ENCODE measurements around the gene BMP5.

DNA sequence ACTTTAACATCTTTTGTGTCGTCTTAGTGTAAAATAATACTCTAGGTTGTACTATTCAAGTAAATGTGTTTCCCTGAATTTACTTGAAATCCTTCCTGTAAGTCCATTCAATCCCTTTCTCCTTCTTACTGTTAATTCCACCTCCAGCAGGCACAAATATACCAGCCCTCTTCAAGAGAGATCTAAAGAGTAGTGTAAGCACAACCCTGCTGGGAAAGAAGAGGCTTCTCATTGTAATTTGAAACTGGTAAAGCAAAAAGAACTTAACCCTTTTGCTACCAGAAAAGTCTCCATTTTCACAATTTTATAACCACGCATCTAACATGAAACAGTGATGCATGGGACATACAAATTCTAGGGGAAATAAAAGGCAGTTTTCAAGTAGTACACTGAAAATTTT, at the start of gene BMP5:
- TF ChIP-seq, protein P1, sequence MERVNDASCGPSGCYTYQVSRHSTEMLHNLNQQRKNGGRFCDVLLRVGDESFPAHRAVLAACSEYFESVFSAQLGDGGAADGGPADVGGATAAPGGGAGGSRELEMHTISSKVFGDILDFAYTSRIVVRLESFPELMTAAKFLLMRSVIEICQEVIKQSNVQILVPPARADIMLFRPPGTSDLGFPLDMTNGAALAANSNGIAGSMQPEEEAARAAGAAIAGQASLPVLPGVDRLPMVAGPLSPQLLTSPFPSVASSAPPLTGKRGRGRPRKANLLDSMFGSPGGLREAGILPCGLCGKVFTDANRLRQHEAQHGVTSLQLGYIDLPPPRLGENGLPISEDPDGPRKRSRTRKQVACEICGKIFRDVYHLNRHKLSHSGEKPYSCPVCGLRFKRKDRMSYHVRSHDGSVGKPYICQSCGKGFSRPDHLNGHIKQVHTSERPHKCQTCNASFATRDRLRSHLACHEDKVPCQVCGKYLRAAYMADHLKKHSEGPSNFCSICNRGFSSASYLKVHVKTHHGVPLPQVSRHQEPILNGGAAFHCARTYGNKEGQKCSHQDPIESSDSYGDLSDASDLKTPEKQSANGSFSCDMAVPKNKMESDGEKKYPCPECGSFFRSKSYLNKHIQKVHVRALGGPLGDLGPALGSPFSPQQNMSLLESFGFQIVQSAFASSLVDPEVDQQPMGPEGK (CRISPR knock-in tag; IDR thresholded peaks at IDR 0.05; ENCODE audit: borderline replicate concordance), result no peak
- TF ChIP-seq ZNF70 (CRISPR knock-in tag; IDR thresholded peaks at IDR 0.05) (no peak), ESRRG (CRISPR knock-in tag; IDR thresholded peaks at IDR 0.05) (no peak), RARB (CRISPR knock-in tag; IDR thresholded peaks at IDR 0.05) (no peak), CREB5 (CRISPR knock-in tag; IDR thresholded peaks at IDR 0.05; ENCODE audit: low read depth) (no peak), ZNF565 (CRISPR knock-in tag; conservative IDR thresholded peaks at IDR 0.05; ENCODE audit: low read depth) (no peak), ZFP30 (CRISPR knock-in tag; IDR thresholded peaks at IDR 0.05) (no peak), CSRNP3 (CRISPR knock-in tag; IDR thresholded peaks at IDR 0.05) (no peak), PPARA (CRISPR knock-in tag; IDR thresholded peaks at IDR 0.05; ENCODE audit: borderline replicate concordance) (no peak), ARNTL (CRISPR knock-in tag; IDR thresholded peaks at IDR 0.05; ENCODE audit: borderline replicate concordance, low read depth) (no peak), CSDC2 (CRISPR knock-in tag; IDR thresholded peaks at IDR 0.05) (no peak)

Data from SK-N-SH treated with all-trans-retinoic acid at 6 μM for 48 hours (cell line).